Astrocyte of the spinal cord (primary cell): Measurements from ENCODE around the gene GUCY2C.

Experiments
- DNase-seq: peaks from one replicate; pipeline ENCODE4 v3.0.0; 2011; ENCODE audit warnings: low read depth, low spot score
- H3K4me3 ChIP-seq: 2 replicates; pipeline ENCODE4 v1.5.1; 2011; ENCODE audit warnings: low read depth, mild to moderate bottlenecking, low read length, moderate library complexity
- in situ Hi-C: cut with HindIII; loops from 2 replicates; pipeline ENCODE4 v1.10.0; 2017; ENCODE audit warnings: low sequenced_read_pairs
- TF ChIP-seq, protein P1 (sequence below): IDR thresholded peaks from 2 replicates; pipeline ENCODE4 v1.5.1; 2012; ENCODE audit warnings: low read depth, mild to moderate bottlenecking, low read length, inconsistent platforms

GUCY2C gene

DNA sequence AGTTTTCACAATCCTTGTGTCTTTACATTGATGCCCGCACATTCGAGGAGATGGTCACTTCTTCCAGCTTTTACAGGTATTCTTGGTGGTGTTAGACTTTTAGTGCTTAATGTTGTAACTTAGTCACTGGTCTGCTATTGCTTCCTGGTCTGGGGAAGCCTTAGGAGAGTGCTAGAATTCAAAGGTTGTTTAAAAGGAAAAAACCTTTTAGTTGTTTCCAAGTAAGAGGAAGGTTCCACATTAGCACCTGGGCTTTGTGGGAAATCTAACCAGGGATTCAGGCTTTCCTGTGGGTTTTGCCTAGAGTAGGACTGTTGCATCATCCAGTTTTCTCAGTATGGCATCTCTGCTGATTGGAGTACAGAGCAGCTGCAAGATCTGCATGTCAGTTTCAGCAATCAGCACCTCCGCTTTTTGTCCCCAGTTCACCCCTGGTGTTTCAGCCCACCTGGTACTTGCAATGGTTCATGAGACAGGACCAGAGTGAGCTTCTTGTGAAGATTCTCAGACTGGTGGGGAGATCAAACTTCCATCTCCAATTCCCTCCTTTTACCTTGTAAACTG is 84.7 kb downstream of the GUCY2C start:
- TF ChIP-seq, protein P1, sequence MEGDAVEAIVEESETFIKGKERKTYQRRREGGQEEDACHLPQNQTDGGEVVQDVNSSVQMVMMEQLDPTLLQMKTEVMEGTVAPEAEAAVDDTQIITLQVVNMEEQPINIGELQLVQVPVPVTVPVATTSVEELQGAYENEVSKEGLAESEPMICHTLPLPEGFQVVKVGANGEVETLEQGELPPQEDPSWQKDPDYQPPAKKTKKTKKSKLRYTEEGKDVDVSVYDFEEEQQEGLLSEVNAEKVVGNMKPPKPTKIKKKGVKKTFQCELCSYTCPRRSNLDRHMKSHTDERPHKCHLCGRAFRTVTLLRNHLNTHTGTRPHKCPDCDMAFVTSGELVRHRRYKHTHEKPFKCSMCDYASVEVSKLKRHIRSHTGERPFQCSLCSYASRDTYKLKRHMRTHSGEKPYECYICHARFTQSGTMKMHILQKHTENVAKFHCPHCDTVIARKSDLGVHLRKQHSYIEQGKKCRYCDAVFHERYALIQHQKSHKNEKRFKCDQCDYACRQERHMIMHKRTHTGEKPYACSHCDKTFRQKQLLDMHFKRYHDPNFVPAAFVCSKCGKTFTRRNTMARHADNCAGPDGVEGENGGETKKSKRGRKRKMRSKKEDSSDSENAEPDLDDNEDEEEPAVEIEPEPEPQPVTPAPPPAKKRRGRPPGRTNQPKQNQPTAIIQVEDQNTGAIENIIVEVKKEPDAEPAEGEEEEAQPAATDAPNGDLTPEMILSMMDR, result no peak
- in situ Hi-C loops, result no loop called here
- no peak for DNase-seq
- H3K4me3 ChIP-seq, result no peak overlapping the region

DNA sequence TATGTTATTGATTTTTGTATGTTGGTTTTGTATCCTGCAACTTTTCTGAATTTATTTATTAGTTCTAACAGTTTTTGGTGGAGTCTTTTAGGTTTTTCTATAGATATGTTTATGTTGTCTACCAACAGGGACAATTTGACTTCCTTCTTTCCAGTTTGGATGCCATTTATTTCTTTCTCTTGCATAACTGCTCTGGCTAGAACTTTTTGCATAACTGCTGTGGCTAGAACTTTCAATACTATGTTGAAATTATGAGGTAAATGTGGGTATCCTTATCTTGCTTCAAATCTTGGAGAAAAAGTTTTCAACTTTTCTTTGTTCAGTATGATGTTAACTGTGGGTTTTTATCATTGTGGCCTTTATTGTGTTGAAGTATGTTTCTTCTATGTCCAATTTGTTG is 88.8 kb downstream of the GUCY2C start:
- TF ChIP-seq, protein P1, result no peak
- no peak overlapping the region for H3K4me3 ChIP-seq

DNA sequence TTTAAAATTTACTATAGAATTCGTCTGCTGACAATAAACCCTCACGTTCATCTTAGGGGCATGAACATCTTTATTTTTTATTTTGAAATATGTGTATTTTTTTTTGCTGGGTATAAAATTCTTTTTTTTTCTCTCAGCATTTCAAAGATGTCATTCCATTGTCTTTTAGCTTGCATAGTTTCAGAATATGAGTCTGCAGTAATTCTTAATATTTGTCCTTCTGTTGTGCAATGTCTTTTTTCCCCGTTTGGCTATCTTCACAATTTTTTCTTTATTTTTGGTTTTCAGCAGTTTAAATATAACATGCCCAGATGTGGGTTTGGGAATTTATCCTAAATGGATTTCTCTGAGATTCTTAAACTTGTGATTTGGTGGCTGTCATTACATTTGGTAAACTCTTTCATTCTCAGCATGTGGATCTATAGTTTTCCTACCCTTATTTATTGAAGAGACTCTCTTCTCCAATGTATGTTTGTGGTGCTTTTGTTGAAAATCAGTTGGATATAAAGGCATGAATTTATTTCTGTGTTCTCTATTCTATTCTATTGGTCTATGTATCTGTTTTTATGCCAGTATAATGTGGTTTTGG is 90.9 kb downstream of the GUCY2C start:
- no peak overlapping the region for H3K4me3 ChIP-seq
- no peak for DNase-seq
- in situ Hi-C loops, result no loop called here
- TF ChIP-seq, protein P1, result no peak

More for the DNA sequence above, 88.8 kb downstream of the GUCY2C start:
- DNase-seq, result no peak
- in situ Hi-C loops, result no loop called here

DNA sequence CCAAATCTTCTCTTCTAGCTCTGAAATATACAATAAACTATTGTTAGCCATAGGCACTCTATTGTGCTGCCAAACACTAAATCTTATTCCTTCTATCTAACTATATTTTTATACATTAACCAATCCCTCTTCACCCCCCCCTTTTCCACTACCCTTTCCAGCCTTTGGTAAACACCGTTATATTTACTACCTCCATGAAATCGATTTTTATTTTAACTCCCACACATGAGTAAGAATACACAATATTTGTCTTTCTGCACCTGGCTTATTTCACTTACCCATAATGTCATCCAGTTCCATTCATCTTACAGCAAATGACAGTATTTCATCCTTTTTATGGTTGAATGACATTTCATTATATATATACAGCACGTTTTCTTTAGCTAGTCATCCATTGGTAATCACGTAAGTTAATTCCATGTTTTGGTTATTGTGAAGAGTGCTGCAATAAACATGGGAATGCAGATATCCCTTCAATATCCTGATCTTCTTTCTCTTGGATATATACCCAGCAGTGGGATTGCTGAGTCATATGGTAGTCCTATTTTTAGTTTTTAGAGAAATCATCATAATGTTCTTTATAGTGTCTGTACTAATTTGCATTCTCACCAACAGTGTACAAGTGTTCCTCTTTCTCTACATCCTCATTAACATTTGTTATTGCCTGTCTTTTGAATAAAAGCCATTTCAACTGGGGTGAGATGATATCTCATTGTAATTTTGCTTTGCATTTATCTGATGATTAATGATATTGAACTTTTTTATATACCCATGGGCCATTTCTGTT is 94.5 kb downstream of the GUCY2C start:
- TF ChIP-seq, protein P1, result no peak
- in situ Hi-C loops, result no loop called here
- no peak overlapping the region for H3K4me3 ChIP-seq
- no peak for DNase-seq

DNA sequence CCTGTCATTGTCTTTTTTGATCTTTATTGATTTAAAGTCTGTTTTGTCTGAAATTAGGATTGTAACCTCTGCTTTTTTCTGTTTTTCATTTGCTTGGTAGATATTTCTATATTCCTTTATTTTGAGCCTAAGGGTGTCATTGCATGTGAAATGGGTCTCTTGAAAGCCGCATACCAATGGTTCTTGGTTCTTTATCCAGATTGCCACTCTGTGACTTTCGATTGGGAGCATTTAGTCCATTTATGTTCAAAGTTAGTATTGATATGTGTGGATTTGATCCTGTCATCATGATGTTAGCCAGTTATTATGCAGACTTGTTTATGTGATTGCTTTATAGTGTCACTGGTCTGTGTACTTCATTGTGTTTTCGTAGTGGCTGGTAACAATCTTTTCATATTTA is 98.9 kb downstream of the GUCY2C start:
- H3K4me3 ChIP-seq, result no peak overlapping the region
- in situ Hi-C loops, result no loop called here
- no peak for DNase-seq
- TF ChIP-seq, protein P1, result no peak

DNA sequence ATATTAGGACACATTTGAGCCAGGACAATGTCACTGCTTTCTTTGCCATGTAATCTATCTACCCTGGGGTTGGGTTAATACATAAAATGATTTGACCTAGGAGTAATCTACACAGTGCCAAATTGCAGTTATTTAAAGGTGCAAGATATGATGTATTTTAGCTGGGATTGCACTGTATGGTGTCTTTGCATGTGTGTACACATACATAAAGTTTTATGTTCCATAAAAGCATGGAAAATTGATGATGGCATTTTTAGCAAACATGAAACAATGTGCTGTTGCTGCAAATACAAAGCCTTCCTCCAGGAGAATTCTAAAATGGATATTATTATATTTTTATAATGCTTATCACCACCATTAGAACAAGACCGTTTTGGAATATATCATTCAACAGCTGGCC is 104.7 kb downstream of the GUCY2C start:
- no peak for DNase-seq
- in situ Hi-C loops, result no loop called here
- TF ChIP-seq, protein P1, result no peak
- H3K4me3 ChIP-seq, result no peak overlapping the region
